Neural cell (in vitro differentiated cells): ENCODE measurements around the gene GINS3. TPM values are rescaled to one million over a fixed set of nuclear protein-coding genes. Genes with fewer than 3 reads are reported as not detected.

Source experiments
- H2AFZ ChIP-seq: fragments of 200-600, 300-800 bp; sonication (generic), shearing (Covaris generic); 2 replicates; pipeline ENCODE4 v1.6.0; 2014; ENCODE audit warnings: low read depth, mild to moderate bottlenecking, antibody characterized with exemption, low read length, moderate library complexity
- H3F3A ChIP-seq: fragments of 200-600 bp; shearing (Covaris generic); 2 replicates; pipeline ENCODE4 v1.6.1; 2016; ENCODE audit warnings: mild to moderate bottlenecking, moderate library complexity, mixed read lengths, antibody characterized with exemption, low read length; ENCODE audit not compliant: insufficient read depth, poor library complexity, severe bottlenecking
- H3K27ac ChIP-seq: fragments of 200-600, 300-800 bp; sonication (generic), shearing (Covaris generic); 2 replicates; pipeline ENCODE4 v1.5.1; 2014; ENCODE audit warnings: mild to moderate bottlenecking, low read length, moderate library complexity
- H3K27me3 ChIP-seq: fragments of 300-800, 200-600 bp; sonication (generic), shearing (Covaris generic); 2 replicates; pipeline ENCODE4 v1.6.0; 2014; ENCODE audit warnings: mild to moderate bottlenecking, low read depth, low read length, moderate library complexity; ENCODE audit not compliant: insufficient read depth
- H3K36me3 ChIP-seq: fragments of 300-800, 200-600 bp; sonication (generic), shearing (Covaris generic); 2 replicates; pipeline ENCODE4 v1.5.1; 2014; ENCODE audit warnings: mild to moderate bottlenecking, antibody characterized with exemption, low read length, moderate library complexity; ENCODE audit not compliant: insufficient read depth
- H3K4me2 ChIP-seq: fragments of 300-800, 200-600 bp; sonication (generic), shearing (Covaris generic); 2 replicates; pipeline ENCODE4 v1.6.0; 2014; ENCODE audit warnings: mild to moderate bottlenecking, low read length
- H3K4me3 ChIP-seq: fragments of 300-800, 200-600 bp; sonication (generic), shearing (Covaris generic); 2 replicates; pipeline ENCODE4 v1.5.1; 2014; ENCODE audit warnings: mild to moderate bottlenecking, low read length, moderate library complexity
- H3K79me2 ChIP-seq: fragments of 200-600 bp; shearing (Covaris generic); replicated peaks from 2 replicates; pipeline ENCODE4 v1.6.0; 2014; ENCODE audit warnings: mild to moderate bottlenecking, low read length, moderate library complexity; ENCODE audit not compliant: insufficient read depth
- H3K9ac ChIP-seq: fragments of 300-800, 200-600 bp; sonication (generic), shearing (Covaris generic); 2 replicates; pipeline ENCODE4 v1.6.1; 2016; ENCODE audit warnings: mild to moderate bottlenecking, low read length, mixed read lengths
- H3K9me2 ChIP-seq: fragments of 200-600 bp; shearing (Covaris generic); 2 replicates; pipeline ENCODE4 v1.6.1; 2016; ENCODE audit warnings: mild to moderate bottlenecking, low read length, mixed read lengths; ENCODE audit not compliant: insufficient read depth
- H3K9me3 ChIP-seq: fragments of 200-600, 300-800 bp; sonication (generic), shearing (Covaris generic); 2 replicates; pipeline ENCODE4 v1.6.1; 2016; ENCODE audit warnings: mild to moderate bottlenecking, mixed run types, low read length, moderate library complexity, mixed read lengths
- H4K20me1 ChIP-seq: fragments of 200-600 bp; shearing (Covaris generic); 2 replicates; pipeline ENCODE4 v1.6.1; 2016; ENCODE audit warnings: mild to moderate bottlenecking, mixed run types; ENCODE audit not compliant: insufficient read depth
- EP300 ChIP-seq: fragments of 450-650 bp; conservative IDR thresholded peaks from 2 replicates; pipeline ENCODE4 v1.6.1; 2014; ENCODE audit warnings: antibody characterized with exemption, mild to moderate bottlenecking, moderate library complexity; ENCODE audit not compliant: poor library complexity, severe bottlenecking
- EZH2 ChIP-seq: fragments of 200-600, 300-800 bp; shearing (Covaris generic), sonication (generic); IDR thresholded peaks from 2 replicates; pipeline ENCODE4 v1.6.1; 2014; ENCODE audit warnings: antibody characterized with exemption, low read length, borderline replicate concordance, mild to moderate bottlenecking; ENCODE audit not compliant: insufficient read depth, poor library complexity, severe bottlenecking
- MXI1 ChIP-seq: fragments of 450-650 bp; conservative IDR thresholded peaks from 2 replicates; pipeline ENCODE4 v1.6.1; 2014; ENCODE audit warnings: antibody characterized with exemption, mild to moderate bottlenecking; ENCODE audit not compliant: poor library complexity, severe bottlenecking
- POLR2AphosphoS5 ChIP-seq: IDR thresholded peaks from 2 replicates; pipeline ENCODE4 v1.6.1; 2012
- RAD21 ChIP-seq: fragments of 450-650 bp; conservative IDR thresholded peaks from 2 replicates; pipeline ENCODE4 v1.6.1; 2014; ENCODE audit warnings: antibody characterized with exemption, mild to moderate bottlenecking, moderate library complexity
- SMC3 ChIP-seq: fragments of 450-650 bp; conservative IDR thresholded peaks from 2 replicates; pipeline ENCODE4 v1.6.1; 2014; ENCODE audit warnings: antibody characterized with exemption, mild to moderate bottlenecking, moderate library complexity; ENCODE audit not compliant: poor library complexity
- TAF1 ChIP-seq: IDR thresholded peaks from 2 replicates; pipeline ENCODE4 v1.6.1; 2012; ENCODE audit warnings: low read depth
- polyA plus RNA-seq: library from polyadenylated mRNA; depleted of rRNA; stranded (reverse); fragments of >200 nt; gene quantifications from 2 replicates; pipeline ENCODE4 v1.2.3, GENCODE V29; 2014
- TF ChIP-seq, protein P1 (sequence below): IDR thresholded peaks from 2 replicates; pipeline ENCODE4 v1.6.1; 2012; ENCODE audit warnings: borderline replicate concordance
- TF ChIP-seq, protein P2 (sequence below): fragments of 450-650 bp; IDR thresholded peaks from 2 replicates; pipeline ENCODE4 v1.5.1; 2014; ENCODE audit warnings: antibody characterized with exemption, mild to moderate bottlenecking, moderate library complexity; ENCODE audit not compliant: poor library complexity, severe bottlenecking

Gene GINS3
- polyA plus RNA-seq, 1 donor from 2014 or later, result 4.3 TPM

DNA sequence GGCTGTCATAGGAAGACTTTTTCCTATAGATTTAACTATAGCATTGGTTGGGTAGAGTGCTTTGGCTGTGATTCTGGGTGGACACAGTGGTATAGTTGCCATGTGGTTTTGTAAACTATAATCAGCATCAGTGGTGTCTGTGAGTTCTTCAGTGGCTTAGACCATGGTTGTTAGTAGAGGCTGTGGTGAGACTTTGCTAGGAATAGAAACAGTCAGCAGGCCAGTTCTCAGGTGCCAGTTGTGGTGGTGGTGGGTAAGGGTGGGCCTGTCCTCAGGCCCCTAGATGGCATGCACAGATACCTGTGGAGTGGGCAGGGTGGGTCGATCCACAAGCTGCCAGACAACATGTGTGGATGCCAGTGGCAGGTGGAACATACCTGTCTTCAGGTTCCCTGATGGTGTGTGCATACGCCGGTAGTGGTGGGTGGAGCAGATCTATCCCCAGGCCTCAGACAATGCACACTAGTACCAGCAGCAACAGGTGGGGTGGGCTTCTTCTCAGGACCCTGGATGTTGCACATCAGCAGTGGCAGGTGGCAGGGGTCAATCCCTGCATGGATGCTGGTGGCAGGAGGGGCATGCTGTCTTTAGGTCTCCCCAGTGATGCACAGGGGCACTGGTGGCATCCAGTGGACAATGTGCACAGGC, 28.4 kb upstream of the GINS3 start:
- no peak overlapping the region for H2AFZ ChIP-seq

GRCh38 chr16:58365623-58366022, 26.6 kb upstream of the GINS3 start:
- Histone ChIP-seq H2AFZ (no peak overlapping the region), H3K36me3 (no peaks in the 10 kb centered on the region), H3K27me3 (no peaks in the 10 kb centered on the region), H3F3A (no peaks in the 10 kb centered on the region), H3K79me2 (no peaks in the 10 kb centered on the region), H3K4me3 (no peak overlapping the region), H3K27ac (no peak overlapping the region), H3K4me2 (no peak overlapping the region), H3K9me2 (no peaks in the 10 kb centered on the region), H3K9me3 (peaks cover 6% of the 10 kb centered on the region), H3K9ac (no peak overlapping the region), H4K20me1 (no peaks in the 10 kb centered on the region)
- TF ChIP-seq SMC3 (no peak), EP300 (no peak), RAD21 (no peak), POLR2AphosphoS5 (no peak), EZH2 (no peak), MXI1 (no peak), TAF1 (no peak)
- TF ChIP-seq, protein P1, sequence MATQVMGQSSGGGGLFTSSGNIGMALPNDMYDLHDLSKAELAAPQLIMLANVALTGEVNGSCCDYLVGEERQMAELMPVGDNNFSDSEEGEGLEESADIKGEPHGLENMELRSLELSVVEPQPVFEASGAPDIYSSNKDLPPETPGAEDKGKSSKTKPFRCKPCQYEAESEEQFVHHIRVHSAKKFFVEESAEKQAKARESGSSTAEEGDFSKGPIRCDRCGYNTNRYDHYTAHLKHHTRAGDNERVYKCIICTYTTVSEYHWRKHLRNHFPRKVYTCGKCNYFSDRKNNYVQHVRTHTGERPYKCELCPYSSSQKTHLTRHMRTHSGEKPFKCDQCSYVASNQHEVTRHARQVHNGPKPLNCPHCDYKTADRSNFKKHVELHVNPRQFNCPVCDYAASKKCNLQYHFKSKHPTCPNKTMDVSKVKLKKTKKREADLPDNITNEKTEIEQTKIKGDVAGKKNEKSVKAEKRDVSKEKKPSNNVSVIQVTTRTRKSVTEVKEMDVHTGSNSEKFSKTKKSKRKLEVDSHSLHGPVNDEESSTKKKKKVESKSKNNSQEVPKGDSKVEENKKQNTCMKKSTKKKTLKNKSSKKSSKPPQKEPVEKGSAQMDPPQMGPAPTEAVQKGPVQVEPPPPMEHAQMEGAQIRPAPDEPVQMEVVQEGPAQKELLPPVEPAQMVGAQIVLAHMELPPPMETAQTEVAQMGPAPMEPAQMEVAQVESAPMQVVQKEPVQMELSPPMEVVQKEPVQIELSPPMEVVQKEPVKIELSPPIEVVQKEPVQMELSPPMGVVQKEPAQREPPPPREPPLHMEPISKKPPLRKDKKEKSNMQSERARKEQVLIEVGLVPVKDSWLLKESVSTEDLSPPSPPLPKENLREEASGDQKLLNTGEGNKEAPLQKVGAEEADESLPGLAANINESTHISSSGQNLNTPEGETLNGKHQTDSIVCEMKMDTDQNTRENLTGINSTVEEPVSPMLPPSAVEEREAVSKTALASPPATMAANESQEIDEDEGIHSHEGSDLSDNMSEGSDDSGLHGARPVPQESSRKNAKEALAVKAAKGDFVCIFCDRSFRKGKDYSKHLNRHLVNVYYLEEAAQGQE, result no peak
- TF ChIP-seq, protein P2, sequence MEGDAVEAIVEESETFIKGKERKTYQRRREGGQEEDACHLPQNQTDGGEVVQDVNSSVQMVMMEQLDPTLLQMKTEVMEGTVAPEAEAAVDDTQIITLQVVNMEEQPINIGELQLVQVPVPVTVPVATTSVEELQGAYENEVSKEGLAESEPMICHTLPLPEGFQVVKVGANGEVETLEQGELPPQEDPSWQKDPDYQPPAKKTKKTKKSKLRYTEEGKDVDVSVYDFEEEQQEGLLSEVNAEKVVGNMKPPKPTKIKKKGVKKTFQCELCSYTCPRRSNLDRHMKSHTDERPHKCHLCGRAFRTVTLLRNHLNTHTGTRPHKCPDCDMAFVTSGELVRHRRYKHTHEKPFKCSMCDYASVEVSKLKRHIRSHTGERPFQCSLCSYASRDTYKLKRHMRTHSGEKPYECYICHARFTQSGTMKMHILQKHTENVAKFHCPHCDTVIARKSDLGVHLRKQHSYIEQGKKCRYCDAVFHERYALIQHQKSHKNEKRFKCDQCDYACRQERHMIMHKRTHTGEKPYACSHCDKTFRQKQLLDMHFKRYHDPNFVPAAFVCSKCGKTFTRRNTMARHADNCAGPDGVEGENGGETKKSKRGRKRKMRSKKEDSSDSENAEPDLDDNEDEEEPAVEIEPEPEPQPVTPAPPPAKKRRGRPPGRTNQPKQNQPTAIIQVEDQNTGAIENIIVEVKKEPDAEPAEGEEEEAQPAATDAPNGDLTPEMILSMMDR, result no peak

More for the DNA sequence above, 28.4 kb upstream of the GINS3 start:
- Histone ChIP-seq H3K27me3 (no peaks in the 10 kb centered on the region), H3K79me2 (no peaks in the 10 kb centered on the region), H3K4me3 (no peak overlapping the region), H3K4me2 (no peak overlapping the region), H3K27ac (no peak overlapping the region), H4K20me1 (no peaks in the 10 kb centered on the region), H3K36me3 (no peaks in the 10 kb centered on the region), H3F3A (no peaks in the 10 kb centered on the region), H3K9me2 (no peaks in the 10 kb centered on the region), H3K9ac (no peak overlapping the region), H3K9me3 (peaks cover 8% of the 10 kb centered on the region)
- TF ChIP-seq SMC3 (no peak), TAF1 (no peak), RAD21 (no peak), EZH2 (no peak), POLR2AphosphoS5 (no peak), EP300 (no peak), MXI1 (no peak)
- TF ChIP-seq, protein P1, result no peak
- TF ChIP-seq, protein P2, result no peak
